ENCODE results near the gene LRRC7. TPM values are rescaled to one million over a fixed set of nuclear protein-coding genes. Genes with fewer than 3 reads are reported as not detected.
"Not testable (repeated sequence)": the region's sequence is repeated elsewhere in the genome, so short reads cannot be mapped to it uniquely, and the experiment has no call there.

LRRC7 gene
- total RNA-seq, 2 donors from 2014 or later = not detected

DNA sequence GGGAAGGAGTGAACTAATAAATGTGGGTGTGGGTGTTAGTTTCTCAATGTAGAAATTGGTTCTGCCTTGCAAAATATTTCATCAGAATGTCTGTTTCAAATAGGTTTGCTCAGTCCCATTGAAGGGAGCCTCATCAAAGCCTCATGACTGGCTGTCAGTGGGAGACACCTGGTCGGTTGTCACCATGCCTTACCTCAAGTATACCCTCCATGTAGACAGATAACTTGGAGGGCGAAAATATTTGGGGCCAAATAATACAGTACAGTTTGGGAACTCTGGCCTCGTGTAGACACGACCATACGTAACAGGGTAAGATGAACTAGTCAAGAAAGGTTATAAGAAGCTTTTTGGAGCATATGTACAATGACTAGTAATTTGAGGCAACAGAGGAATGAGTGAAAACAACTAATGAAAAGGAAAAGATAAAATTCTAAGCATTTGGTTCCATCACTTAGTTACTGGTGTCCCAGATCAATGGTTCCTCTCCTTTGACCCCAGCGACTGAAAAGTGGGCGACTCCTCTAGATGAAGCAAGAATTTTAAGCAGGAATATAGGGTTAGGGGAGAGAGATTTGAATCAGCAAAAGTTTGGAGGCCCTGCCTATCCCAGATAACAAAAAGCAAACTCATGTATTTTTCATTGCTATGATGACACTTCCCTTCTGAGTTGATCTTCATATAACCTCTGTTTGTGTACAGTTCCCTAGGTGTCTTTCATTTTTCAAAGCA, 473.8 kb downstream of the LRRC7 start:
- no peak overlapping the region for H3K27ac Mint-ChIP-seq
- no peaks in the 10 kb centered on the region for H3K9me3 ChIP-seq (ENCODE audit: control insufficient read depth, low read length, poor library complexity, severe bottlenecking)
- ATAC-seq (no peak), DNase-seq (no peak)
- H3K4me1 Mint-ChIP-seq = no peaks in the 10 kb centered on the region
- H3K27me3 Mint-ChIP-seq = peaks cover 6% of the 10 kb centered on the region
- H3K4me3 Mint-ChIP-seq = no peak overlapping the region
- H3K36me3 Mint-ChIP-seq (ENCODE audit: low read depth) = no peaks in the 10 kb centered on the region

DNA sequence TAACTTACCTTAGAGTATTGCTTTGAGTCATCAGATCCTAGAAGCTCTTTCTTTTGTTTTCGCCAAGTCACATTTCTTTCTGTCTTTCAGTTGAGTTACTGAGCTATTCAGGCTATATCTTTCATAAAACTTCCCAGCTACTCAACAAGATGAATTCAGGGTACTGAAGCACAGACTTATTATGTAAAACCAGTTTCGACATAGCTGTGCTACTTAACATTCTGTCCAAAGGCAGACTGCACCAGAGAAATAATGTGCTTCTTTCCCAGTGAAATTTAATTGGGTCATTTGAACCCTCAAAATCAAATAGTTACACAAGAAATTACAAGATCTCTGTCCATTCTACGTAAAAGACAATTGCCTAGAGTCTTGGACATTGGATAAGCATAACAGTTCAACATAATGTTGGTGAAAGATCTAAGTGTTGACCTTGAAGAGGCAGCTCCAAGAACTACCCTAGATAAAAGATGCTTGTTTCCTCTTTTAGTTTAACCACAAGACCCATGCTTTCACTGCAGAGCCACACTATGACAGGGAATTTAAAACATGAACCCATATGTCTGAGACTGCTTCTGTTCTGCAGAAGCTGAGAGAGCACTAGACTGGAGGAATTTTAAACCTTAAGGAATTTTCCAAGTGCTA, 474.5 kb downstream of the LRRC7 start:
- Mint-ChIP-seq H3K27ac (no peak overlapping the region), H3K4me3 (no peak overlapping the region), H3K27me3 (peaks cover 6% of the 10 kb centered on the region), H3K4me1 (no peaks in the 10 kb centered on the region), H3K36me3 (ENCODE audit: low read depth) (no peaks in the 10 kb centered on the region)
- ATAC-seq (no peak), DNase-seq (no peak)
- H3K9me3 ChIP-seq (ENCODE audit: control insufficient read depth, low read length, poor library complexity, severe bottlenecking) = no peaks in the 10 kb centered on the region

DNA sequence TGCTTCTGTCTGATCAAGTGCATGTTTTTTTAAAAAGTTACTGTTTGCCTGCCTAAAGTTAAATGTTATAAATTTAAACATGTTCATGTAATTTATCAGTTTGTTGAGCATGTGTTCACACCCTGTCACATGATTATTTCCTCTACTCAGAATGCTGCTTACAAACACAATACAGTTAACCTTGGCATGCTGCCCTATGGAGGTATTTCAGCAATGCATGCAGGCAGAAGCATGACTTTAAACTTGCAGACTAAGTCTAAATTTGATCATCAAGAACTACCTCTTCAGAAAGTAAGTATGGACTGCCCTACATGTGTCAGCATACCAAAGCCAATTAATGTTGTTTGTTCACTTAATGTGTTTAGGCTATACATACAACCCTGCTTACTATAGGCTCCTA, 476.1 kb downstream of the LRRC7 start:
- H3K9me3 ChIP-seq (ENCODE audit: control insufficient read depth, low read length, poor library complexity, severe bottlenecking) = no peaks in the 10 kb centered on the region
- DNase-seq (no peak), ATAC-seq (no peak)
- Mint-ChIP-seq H3K36me3 (ENCODE audit: low read depth) (no peaks in the 10 kb centered on the region), H3K27ac (no peak overlapping the region), H3K4me1 (no peaks in the 10 kb centered on the region), H3K27me3 (peaks cover 6% of the 10 kb centered on the region), H3K4me3 (no peak overlapping the region)

DNA sequence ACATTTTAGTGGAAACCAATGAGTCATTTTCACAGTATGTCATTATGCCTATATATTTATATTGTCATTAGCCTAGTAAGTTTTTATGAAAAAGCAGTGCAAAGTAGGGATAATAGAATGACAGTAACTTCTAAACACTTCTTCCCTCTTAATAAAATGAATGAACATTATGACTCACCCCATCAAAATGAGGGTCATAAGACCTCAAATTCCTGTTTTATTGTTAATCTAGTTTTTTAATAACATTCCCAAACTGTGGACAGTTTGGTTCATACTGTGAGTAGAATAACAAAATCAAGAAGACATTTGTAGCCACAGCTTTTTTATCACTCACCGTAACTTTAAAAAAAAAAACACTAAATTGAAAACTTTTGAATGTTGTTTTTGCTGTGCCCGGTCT, 477.1 kb downstream of the LRRC7 start:
- Mint-ChIP-seq H3K27ac (no peak overlapping the region), H3K27me3 (peaks cover 6% of the 10 kb centered on the region), H3K4me3 (no peak overlapping the region), H3K4me1 (no peaks in the 10 kb centered on the region), H3K36me3 (ENCODE audit: low read depth) (no peaks in the 10 kb centered on the region)
- ATAC-seq = no peak
- no peaks in the 10 kb centered on the region for H3K9me3 ChIP-seq (ENCODE audit: control insufficient read depth, low read length, poor library complexity, severe bottlenecking)
- DNase-seq = no peak

DNA sequence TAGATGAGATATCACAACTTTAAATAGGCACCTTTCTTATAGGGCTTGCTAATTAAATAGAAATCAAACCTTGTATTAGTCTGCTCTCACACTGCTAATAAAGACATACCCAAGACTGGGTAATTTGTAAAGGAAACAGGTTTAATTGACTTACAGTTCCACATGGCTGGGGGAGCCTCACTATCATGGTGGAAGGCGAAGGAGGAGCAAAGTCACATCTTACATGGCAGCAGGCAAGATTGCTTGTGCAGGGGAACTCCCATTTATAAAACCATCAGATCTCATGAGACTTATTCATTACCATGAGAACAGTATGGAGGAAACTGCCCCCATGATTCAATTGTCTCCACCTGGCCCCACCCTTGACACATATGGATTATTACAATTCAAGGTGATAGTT, 477.9 kb downstream of the LRRC7 start:
- not testable (repeated sequence) for H3K27ac Mint-ChIP-seq; DNase-seq; H3K9me3 ChIP-seq (ENCODE audit: control insufficient read depth, low read length, poor library complexity, severe bottlenecking); H3K4me1 Mint-ChIP-seq; H3K4me3 Mint-ChIP-seq; ATAC-seq; H3K36me3 Mint-ChIP-seq (ENCODE audit: low read depth); H3K27me3 Mint-ChIP-seq

DNA sequence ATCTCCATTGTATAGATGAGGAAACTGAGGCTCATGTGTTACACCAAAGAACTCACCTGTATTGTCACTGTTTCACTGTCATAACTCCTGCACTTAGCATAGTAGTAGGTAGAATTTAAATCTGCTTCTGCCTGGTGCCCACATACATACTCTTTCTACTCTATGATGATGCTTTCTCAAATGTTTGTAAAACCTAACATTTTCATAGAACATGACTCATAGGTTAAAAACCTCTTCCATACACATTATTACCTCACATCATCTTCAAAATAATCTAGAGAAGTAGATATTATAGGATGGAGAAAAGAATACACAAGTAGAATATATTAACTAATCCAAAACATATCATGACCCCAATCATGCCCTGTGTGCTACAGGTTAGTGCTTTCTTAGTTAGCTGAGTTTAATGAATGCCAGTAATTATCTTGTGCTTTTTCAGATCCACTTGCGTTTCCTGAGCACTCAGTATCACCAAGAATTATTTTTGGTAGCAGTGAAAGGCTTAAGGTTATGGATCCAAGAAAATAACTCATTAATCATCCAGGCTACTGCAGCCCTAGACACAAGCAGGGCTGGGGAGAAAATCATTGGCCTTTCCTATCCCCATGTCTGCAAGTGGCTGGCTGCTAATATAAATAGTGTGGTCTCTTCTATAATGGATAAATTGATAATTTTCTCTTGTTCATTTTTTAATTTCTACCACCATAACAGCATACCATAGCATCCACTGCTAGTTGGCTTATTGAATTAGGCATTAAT, 480.8 kb downstream of the LRRC7 start:
- H3K9me3 ChIP-seq (ENCODE audit: control insufficient read depth, low read length, poor library complexity, severe bottlenecking) = no peaks in the 10 kb centered on the region
- H3K4me1 Mint-ChIP-seq = no peaks in the 10 kb centered on the region
- no peak overlapping the region for H3K4me3 Mint-ChIP-seq
- ATAC-seq (no peak), DNase-seq (no peak)
- H3K27me3 Mint-ChIP-seq = peaks cover 6% of the 10 kb centered on the region
- H3K36me3 Mint-ChIP-seq (ENCODE audit: low read depth) = no peaks in the 10 kb centered on the region
- no peak overlapping the region for H3K27ac Mint-ChIP-seq

DNA sequence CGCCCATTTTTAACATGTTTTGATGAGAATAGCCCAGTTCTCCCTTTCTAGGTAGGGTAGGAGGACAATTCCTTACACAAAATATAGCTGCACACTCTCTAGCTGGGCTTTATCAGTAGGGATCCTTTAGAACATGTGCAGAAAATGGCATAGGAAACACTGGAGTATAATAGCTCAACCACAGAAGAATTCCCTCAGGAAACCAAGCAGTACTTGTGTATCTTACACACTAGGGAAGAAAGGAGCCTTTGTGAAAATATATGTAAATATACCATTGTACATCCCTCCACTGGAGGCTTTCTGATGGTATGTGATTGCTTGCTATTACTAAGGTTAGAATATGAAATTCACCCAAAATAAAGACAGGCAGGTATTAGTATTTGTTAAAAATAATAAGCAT, 484.2 kb downstream of the LRRC7 start:
- no peaks in the 10 kb centered on the region for H3K9me3 ChIP-seq (ENCODE audit: control insufficient read depth, low read length, poor library complexity, severe bottlenecking)
- DNase-seq (no peak), ATAC-seq (no peak)
- Mint-ChIP-seq H3K4me1 (no peaks in the 10 kb centered on the region), H3K27me3 (no peaks in the 10 kb centered on the region), H3K27ac (no peak overlapping the region), H3K36me3 (ENCODE audit: low read depth) (no peaks in the 10 kb centered on the region), H3K4me3 (no peak overlapping the region)

DNA sequence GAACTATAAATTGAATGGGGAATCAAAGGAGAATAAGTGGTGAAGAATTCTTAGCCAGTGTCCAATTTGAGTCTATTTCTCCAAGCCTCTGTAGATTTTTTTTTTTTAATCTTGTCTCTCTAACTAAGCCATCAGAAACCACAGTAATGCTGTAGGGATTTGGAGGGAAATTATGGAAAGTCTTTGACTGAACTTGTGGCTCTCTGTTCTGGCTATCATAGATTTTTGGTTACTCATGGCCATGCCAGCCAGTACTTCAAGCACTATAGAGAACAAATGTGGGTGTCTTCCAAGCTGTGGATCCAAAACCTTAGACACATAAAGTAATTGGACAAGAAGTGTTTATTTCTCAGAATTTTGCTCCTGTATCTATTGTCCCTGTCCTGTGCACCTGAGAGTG, 489.8 kb downstream of the LRRC7 start:
- no peaks in the 10 kb centered on the region for H3K9me3 ChIP-seq (ENCODE audit: control insufficient read depth, low read length, poor library complexity, severe bottlenecking)
- H3K27me3 Mint-ChIP-seq = no peaks in the 10 kb centered on the region
- H3K36me3 Mint-ChIP-seq (ENCODE audit: low read depth) = no peaks in the 10 kb centered on the region
- DNase-seq (no peak), ATAC-seq (no peak)
- H3K4me3 Mint-ChIP-seq = no peak overlapping the region
- no peak overlapping the region for H3K27ac Mint-ChIP-seq
- H3K4me1 Mint-ChIP-seq = no peaks in the 10 kb centered on the region

DNA sequence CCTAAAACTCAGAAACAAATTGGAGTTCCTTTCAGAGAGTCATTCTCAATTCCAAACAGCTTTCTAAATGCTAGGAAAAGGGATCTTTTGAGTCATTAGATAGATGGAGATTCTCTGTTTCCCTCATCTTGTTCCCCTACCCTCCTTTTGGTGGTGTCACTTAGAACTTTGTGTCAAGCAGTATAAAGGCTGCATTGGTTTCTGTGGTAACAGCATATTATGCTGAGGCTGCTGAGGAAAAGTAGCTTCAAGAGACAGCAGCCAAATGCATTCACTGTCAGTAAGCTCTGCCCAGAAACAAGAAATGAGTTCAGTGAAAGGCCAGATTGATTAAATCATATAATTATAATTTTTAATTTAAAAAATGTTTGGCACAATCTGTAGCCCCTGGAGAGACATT, 493.5 kb downstream of the LRRC7 start:
- no peaks in the 10 kb centered on the region for H3K27me3 Mint-ChIP-seq
- no peaks in the 10 kb centered on the region for H3K9me3 ChIP-seq (ENCODE audit: control insufficient read depth, low read length, poor library complexity, severe bottlenecking)
- ATAC-seq = no peak
- H3K36me3 Mint-ChIP-seq (ENCODE audit: low read depth) = no peaks in the 10 kb centered on the region
- H3K4me3 Mint-ChIP-seq = no peak overlapping the region
- H3K4me1 Mint-ChIP-seq = no peaks in the 10 kb centered on the region
- no peak for DNase-seq
- H3K27ac Mint-ChIP-seq = no peak overlapping the region

DNA sequence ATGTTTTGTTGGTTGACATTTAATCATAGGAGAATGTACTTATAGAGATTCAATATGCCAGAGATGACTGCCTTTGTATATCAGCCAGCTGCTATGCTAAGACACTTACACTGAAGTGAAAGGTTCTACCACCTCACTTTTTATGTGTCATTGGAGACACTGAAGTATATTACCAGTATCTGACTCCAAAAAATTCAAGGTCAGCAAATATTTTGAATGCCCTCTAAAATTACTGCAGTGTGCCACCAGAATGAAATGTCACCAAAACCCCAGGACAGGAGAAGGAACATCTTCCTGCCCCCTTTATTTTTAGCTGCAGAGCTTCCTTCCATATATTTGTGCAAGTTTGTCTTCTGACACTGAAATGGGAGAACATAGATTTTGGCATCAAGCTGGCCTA, 496.1 kb downstream of the LRRC7 start:
- DNase-seq (no peak), ATAC-seq (no peak)
- no peaks in the 10 kb centered on the region for H3K36me3 Mint-ChIP-seq (ENCODE audit: low read depth)
- no peaks in the 10 kb centered on the region for H3K27me3 Mint-ChIP-seq
- H3K9me3 ChIP-seq (ENCODE audit: control insufficient read depth, low read length, poor library complexity, severe bottlenecking) = no peaks in the 10 kb centered on the region
- no peak overlapping the region for H3K27ac Mint-ChIP-seq
- no peaks in the 10 kb centered on the region for H3K4me1 Mint-ChIP-seq
- H3K4me3 Mint-ChIP-seq = no peak overlapping the region

DNA sequence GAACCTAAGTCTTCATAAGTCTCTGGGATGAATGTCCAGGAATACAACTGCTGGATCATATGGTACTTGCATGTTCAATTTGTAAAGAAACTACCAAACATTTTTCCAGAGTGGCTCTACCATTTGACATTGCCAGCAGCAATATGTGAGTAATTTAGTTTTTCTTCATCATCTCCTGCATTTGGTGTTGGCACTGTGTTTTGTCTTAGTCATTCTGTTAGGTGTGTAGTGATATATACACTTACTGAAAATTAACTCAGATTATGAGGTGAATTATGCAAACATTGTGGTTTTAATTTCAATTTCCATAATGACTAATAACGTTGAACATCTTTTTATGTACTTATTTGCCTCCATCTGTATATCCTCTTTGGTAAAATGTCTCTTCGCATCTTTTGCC, 499.0 kb downstream of the LRRC7 start:
- H3K4me1 Mint-ChIP-seq = no peaks in the 10 kb centered on the region
- H3K27ac Mint-ChIP-seq = no peak overlapping the region
- no peaks in the 10 kb centered on the region for H3K9me3 ChIP-seq (ENCODE audit: control insufficient read depth, low read length, poor library complexity, severe bottlenecking)
- no peaks in the 10 kb centered on the region for H3K36me3 Mint-ChIP-seq (ENCODE audit: low read depth)
- H3K27me3 Mint-ChIP-seq = no peaks in the 10 kb centered on the region
- DNase-seq (no peak), ATAC-seq (no peak)
- H3K4me3 Mint-ChIP-seq = no peak overlapping the region

DNA sequence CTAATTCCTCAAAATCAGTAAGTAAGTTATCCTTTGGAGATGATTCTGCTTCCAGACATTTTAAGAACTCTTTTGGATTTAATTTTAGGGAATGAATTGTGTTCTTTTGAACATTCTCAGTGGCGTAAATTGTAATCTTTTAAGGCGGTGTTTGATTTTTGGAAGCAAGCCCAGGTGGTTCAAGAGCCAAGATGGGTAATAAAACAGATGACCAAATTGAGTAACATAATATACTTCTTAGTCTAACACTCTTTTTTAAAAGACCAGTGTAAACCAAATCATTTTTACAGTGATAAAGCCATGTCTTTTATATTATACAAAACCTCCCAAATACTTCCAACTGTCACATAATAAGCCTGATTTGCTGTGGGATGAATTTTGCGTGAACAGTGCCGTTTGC, 503.9 kb downstream of the LRRC7 start:
- no peak for DNase-seq
- H3K4me3 Mint-ChIP-seq = no peak overlapping the region
- no peak for ATAC-seq
- no peaks in the 10 kb centered on the region for H3K4me1 Mint-ChIP-seq
- peaks cover 5% of the 10 kb centered on the region for H3K27me3 Mint-ChIP-seq
- H3K9me3 ChIP-seq (ENCODE audit: control insufficient read depth, low read length, poor library complexity, severe bottlenecking) = no peaks in the 10 kb centered on the region
- H3K27ac Mint-ChIP-seq = no peak overlapping the region
- no peaks in the 10 kb centered on the region for H3K36me3 Mint-ChIP-seq (ENCODE audit: low read depth)

DNA sequence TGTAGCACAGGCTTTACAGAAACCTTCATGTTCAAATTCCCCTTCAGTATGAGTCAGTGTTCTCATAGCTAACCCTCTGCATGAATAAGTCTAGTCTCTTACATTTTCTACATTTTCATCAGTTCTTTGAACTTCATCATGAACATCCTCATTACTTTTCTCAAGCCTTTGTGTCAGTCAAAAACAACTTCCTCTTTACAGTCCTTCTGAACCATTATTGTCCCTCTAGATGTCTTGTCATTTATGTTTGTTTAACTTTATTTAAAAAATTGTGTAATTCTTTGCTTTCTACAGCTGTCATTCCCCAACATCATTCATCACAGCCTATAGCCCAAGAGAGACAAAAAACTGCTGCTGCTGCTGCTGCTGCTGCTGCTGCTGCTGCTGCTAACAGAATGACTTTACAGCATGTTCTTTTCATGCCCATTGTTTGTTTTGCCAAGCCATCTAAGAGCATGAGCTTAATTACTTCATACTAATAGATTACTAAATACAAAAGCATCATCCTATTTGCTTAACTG, 504.6 kb downstream of the LRRC7 start:
- no peak for ATAC-seq
- no peak overlapping the region for H3K4me3 Mint-ChIP-seq
- no peak for DNase-seq
- no peaks in the 10 kb centered on the region for H3K4me1 Mint-ChIP-seq
- H3K27me3 Mint-ChIP-seq = peaks cover 5% of the 10 kb centered on the region
- H3K27ac Mint-ChIP-seq = no peak overlapping the region
- H3K9me3 ChIP-seq (ENCODE audit: control insufficient read depth, low read length, poor library complexity, severe bottlenecking) = no peaks in the 10 kb centered on the region
- no peaks in the 10 kb centered on the region for H3K36me3 Mint-ChIP-seq (ENCODE audit: low read depth)
